ENCODE measurements around the gene COL12A1.

COL12A1 gene

GRCh38 chr6:75155631-75156030, 50.2 kb downstream of the COL12A1 start:
- DNase-seq (ENCODE audit: low spot score) = no peak
- no peak overlapping the region for H3K4me3 Mint-ChIP-seq

GRCh38 chr6:75154973-75155372, 50.9 kb downstream of the COL12A1 start:
- Mint-ChIP-seq H3K9me3 (no peaks in the 10 kb centered on the region), H3K27me3 (ENCODE audit: low read depth) (peaks cover 2% of the 10 kb centered on the region)

More at GRCh38 chr6:75155631-75156030, 50.2 kb downstream of the COL12A1 start:
- Mint-ChIP-seq H3K4me1 (ENCODE audit: low read depth) (no peaks in the 10 kb centered on the region), H3K27ac (no peak overlapping the region), H3K9me3 (no peaks in the 10 kb centered on the region), H3K27me3 (ENCODE audit: low read depth) (peaks cover 2% of the 10 kb centered on the region), H3K36me3 (ENCODE audit: low read depth) (no peaks in the 10 kb centered on the region)

GRCh38 chr6:75150685-75151412, 55.0 kb downstream of the COL12A1 start:
- Mint-ChIP-seq H3K36me3 (ENCODE audit: low read depth) (no peaks in the 10 kb centered on the region), H3K4me3 (no peak overlapping the region)

More at GRCh38 chr6:75154973-75155372, 50.9 kb downstream of the COL12A1 start:
- no peak for DNase-seq (ENCODE audit: low spot score)
- H3K36me3 Mint-ChIP-seq (ENCODE audit: low read depth) = no peaks in the 10 kb centered on the region
- no peak overlapping the region for H3K27ac Mint-ChIP-seq
- no peaks in the 10 kb centered on the region for H3K4me1 Mint-ChIP-seq (ENCODE audit: low read depth)
- no peak overlapping the region for H3K4me3 Mint-ChIP-seq

GRCh38 chr6:75149696-75150095, 56.2 kb downstream of the COL12A1 start:
- no peak overlapping the region for H3K4me3 Mint-ChIP-seq
- no peak overlapping the region for H3K27ac Mint-ChIP-seq
- H3K9me3 Mint-ChIP-seq = peaks cover 8% of the 10 kb centered on the region
- peaks cover 2% of the 10 kb centered on the region for H3K27me3 Mint-ChIP-seq (ENCODE audit: low read depth)
- DNase-seq (ENCODE audit: low spot score) = no peak
- H3K4me1 Mint-ChIP-seq (ENCODE audit: low read depth) = no peaks in the 10 kb centered on the region
- H3K36me3 Mint-ChIP-seq (ENCODE audit: low read depth) = no peaks in the 10 kb centered on the region

More at GRCh38 chr6:75150685-75151412, 55.0 kb downstream of the COL12A1 start:
- no peaks in the 10 kb centered on the region for H3K4me1 Mint-ChIP-seq (ENCODE audit: low read depth)
- H3K27ac Mint-ChIP-seq = no peak overlapping the region
- peaks cover 8% of the 10 kb centered on the region for H3K9me3 Mint-ChIP-seq
- DNase-seq (ENCODE audit: low spot score) = no peak
- H3K27me3 Mint-ChIP-seq (ENCODE audit: low read depth) = peaks cover 2% of the 10 kb centered on the region

- H3K27me3 Mint-ChIP-seq (ENCODE audit: low read depth) = peaks cover 2% of the 10 kb centered on the region
- H3K27ac Mint-ChIP-seq = no peak overlapping the region
- no peak for DNase-seq (ENCODE audit: low spot score)
- H3K4me3 Mint-ChIP-seq = no peak overlapping the region
- peaks cover 8% of the 10 kb centered on the region for H3K9me3 Mint-ChIP-seq
- no peaks in the 10 kb centered on the region for H3K36me3 Mint-ChIP-seq (ENCODE audit: low read depth)
- H3K4me1 Mint-ChIP-seq (ENCODE audit: low read depth) = no peaks in the 10 kb centered on the region
Observed at GRCh38 chr6:75149240-75149639, 56.6 kb downstream of the COL12A1 start.

GRCh38 chr6:75147512-75147911, 58.3 kb downstream of the COL12A1 start:
- Mint-ChIP-seq H3K27me3 (ENCODE audit: low read depth) (no peaks in the 10 kb centered on the region), H3K36me3 (ENCODE audit: low read depth) (no peaks in the 10 kb centered on the region), H3K9me3 (peaks cover 8% of the 10 kb centered on the region), H3K27ac (no peak overlapping the region), H3K4me1 (ENCODE audit: low read depth) (no peaks in the 10 kb centered on the region), H3K4me3 (no peak overlapping the region)
- DNase-seq (ENCODE audit: low spot score) = no peak

GRCh38 chr6:75145976-75146375, 59.9 kb downstream of the COL12A1 start:
- no peaks in the 10 kb centered on the region for H3K27me3 Mint-ChIP-seq (ENCODE audit: low read depth)
- H3K27ac Mint-ChIP-seq = no peak overlapping the region
- no peaks in the 10 kb centered on the region for H3K36me3 Mint-ChIP-seq (ENCODE audit: low read depth)
- peaks cover 8% of the 10 kb centered on the region for H3K9me3 Mint-ChIP-seq
- no peaks in the 10 kb centered on the region for H3K4me1 Mint-ChIP-seq (ENCODE audit: low read depth)
- DNase-seq (ENCODE audit: low spot score) = no peak
- H3K4me3 Mint-ChIP-seq = no peak overlapping the region

GRCh38 chr6:75145211-75145610, 60.6 kb downstream of the COL12A1 start:
- Mint-ChIP-seq H3K36me3 (ENCODE audit: low read depth) (no peaks in the 10 kb centered on the region), H3K4me3 (no peak overlapping the region), H3K4me1 (ENCODE audit: low read depth) (no peaks in the 10 kb centered on the region), H3K27me3 (ENCODE audit: low read depth) (no peaks in the 10 kb centered on the region), H3K27ac (no peak overlapping the region), H3K9me3 (peaks cover 8% of the 10 kb centered on the region)
- no peak for DNase-seq (ENCODE audit: low spot score)

- Mint-ChIP-seq H3K36me3 (ENCODE audit: low read depth) (no peaks in the 10 kb centered on the region), H3K4me1 (ENCODE audit: low read depth) (no peaks in the 10 kb centered on the region), H3K9me3 (peaks cover 8% of the 10 kb centered on the region), H3K4me3 (no peak overlapping the region), H3K27me3 (ENCODE audit: low read depth) (no peaks in the 10 kb centered on the region), H3K27ac (no peak overlapping the region)
- DNase-seq (ENCODE audit: low spot score) = no peak
Observed at GRCh38 chr6:75144386-75144785, 61.5 kb downstream of the COL12A1 start.

GRCh38 chr6:75143191-75143590, 62.7 kb downstream of the COL12A1 start:
- H3K4me3 Mint-ChIP-seq = no peak overlapping the region
- no peaks in the 10 kb centered on the region for H3K27me3 Mint-ChIP-seq (ENCODE audit: low read depth)
- DNase-seq (ENCODE audit: low spot score) = no peak
- H3K27ac Mint-ChIP-seq = no peak overlapping the region
- H3K9me3 Mint-ChIP-seq = no peaks in the 10 kb centered on the region
- no peaks in the 10 kb centered on the region for H3K36me3 Mint-ChIP-seq (ENCODE audit: low read depth)
- no peaks in the 10 kb centered on the region for H3K4me1 Mint-ChIP-seq (ENCODE audit: low read depth)

- no peak overlapping the region for H3K27ac Mint-ChIP-seq
- H3K27me3 Mint-ChIP-seq (ENCODE audit: low read depth) = no peaks in the 10 kb centered on the region
- no peak overlapping the region for H3K4me3 Mint-ChIP-seq
- H3K4me1 Mint-ChIP-seq (ENCODE audit: low read depth) = no peaks in the 10 kb centered on the region
- no peak for DNase-seq (ENCODE audit: low spot score)
- H3K9me3 Mint-ChIP-seq = no peaks in the 10 kb centered on the region
- H3K36me3 Mint-ChIP-seq (ENCODE audit: low read depth) = no peaks in the 10 kb centered on the region
Observed at GRCh38 chr6:75142721-75143120, 63.1 kb downstream of the COL12A1 start.

- no peak overlapping the region for H3K27ac Mint-ChIP-seq
Observed at GRCh38 chr6:75135876-75136275, 70.0 kb downstream of the COL12A1 start.

GRCh38 chr6:75135450-75135849, 70.4 kb downstream of the COL12A1 start:
- Mint-ChIP-seq H3K27ac (no peak overlapping the region), H3K4me1 (ENCODE audit: low read depth) (no peaks in the 10 kb centered on the region), H3K4me3 (no peak overlapping the region), H3K36me3 (ENCODE audit: low read depth) (no peaks in the 10 kb centered on the region), H3K9me3 (no peaks in the 10 kb centered on the region), H3K27me3 (ENCODE audit: low read depth) (no peaks in the 10 kb centered on the region)
- DNase-seq (ENCODE audit: low spot score) = no peak

More at GRCh38 chr6:75135876-75136275, 70.0 kb downstream of the COL12A1 start:
- H3K4me1 Mint-ChIP-seq (ENCODE audit: low read depth) = no peaks in the 10 kb centered on the region
- H3K27me3 Mint-ChIP-seq (ENCODE audit: low read depth) = no peaks in the 10 kb centered on the region
- no peak for DNase-seq (ENCODE audit: low spot score)
- no peaks in the 10 kb centered on the region for H3K36me3 Mint-ChIP-seq (ENCODE audit: low read depth)
- H3K4me3 Mint-ChIP-seq = no peak overlapping the region
- H3K9me3 Mint-ChIP-seq = no peaks in the 10 kb centered on the region

GRCh38 chr6:75130784-75131183, 75.1 kb downstream of the COL12A1 start:
- no peak overlapping the region for H3K27ac Mint-ChIP-seq
- no peaks in the 10 kb centered on the region for H3K27me3 Mint-ChIP-seq (ENCODE audit: low read depth)
- no peaks in the 10 kb centered on the region for H3K36me3 Mint-ChIP-seq (ENCODE audit: low read depth)
- DNase-seq (ENCODE audit: low spot score) = no peak
- H3K4me1 Mint-ChIP-seq (ENCODE audit: low read depth) = no peaks in the 10 kb centered on the region
- no peaks in the 10 kb centered on the region for H3K9me3 Mint-ChIP-seq
- no peak overlapping the region for H3K4me3 Mint-ChIP-seq
